H9 (cell line): ENCODE results near the gene MINDY4. TPM values are rescaled to one million over a fixed set of nuclear protein-coding genes. Genes with fewer than 3 reads are reported as not detected.
A peak's percentile ranks its signal among the peaks of the same experiment; 100 is the strongest.

Source experiments
- DNase-seq: peaks from one replicate; pipeline ENCODE4 v3.0.0-alpha.2; 2017
- H2AFZ ChIP-seq: one replicate; pipeline ENCODE4 v1.6.1; 2013; ENCODE audit warnings: mild to moderate bottlenecking, low read length, control low read depth, moderate library complexity
- H2AK5ac ChIP-seq: 2 replicates; pipeline ENCODE4 v1.6.1; 2013; ENCODE audit warnings: low read length, control low read depth, mixed read lengths; ENCODE audit not compliant: insufficient read length
- H2BK120ac ChIP-seq: one replicate; pipeline ENCODE4 v1.6.1; 2013; ENCODE audit warnings: low read depth, mild to moderate bottlenecking, low read length, control low read depth, inconsistent platforms; ENCODE audit not compliant: poor library complexity, severe bottlenecking
- H2BK12ac ChIP-seq: 2 replicates; pipeline ENCODE4 v1.6.1; 2013; ENCODE audit warnings: low read length, control low read depth, mixed read lengths, low read depth; ENCODE audit not compliant: insufficient read length
- H2BK15ac ChIP-seq: 2 replicates; pipeline ENCODE4 v1.6.1; 2013; ENCODE audit warnings: low read depth, low read length, control low read depth
- H2BK20ac ChIP-seq: one replicate; pipeline ENCODE4 v1.6.1; 2013; ENCODE audit warnings: low read depth, mild to moderate bottlenecking, low read length, control low read depth, inconsistent platforms; ENCODE audit not compliant: poor library complexity, severe bottlenecking
- H2BK5ac ChIP-seq: 2 replicates; pipeline ENCODE4 v1.6.1; 2013; ENCODE audit warnings: low read length, control low read depth, mixed read lengths; ENCODE audit not compliant: insufficient read length
- H3K14ac ChIP-seq: 2 replicates; pipeline ENCODE4 v1.6.1; 2013; ENCODE audit warnings: low read length, control low read depth; ENCODE audit not compliant: insufficient read depth
- H3K18ac ChIP-seq: 2 replicates; pipeline ENCODE4 v1.6.1; 2013; ENCODE audit warnings: low read depth, mild to moderate bottlenecking, mixed read lengths, low read length, control low read depth; ENCODE audit not compliant: insufficient read length
- H3K23ac ChIP-seq: 2 replicates; pipeline ENCODE4 v1.6.1; 2013; ENCODE audit warnings: low read length, control low read depth, mixed read lengths, low read depth; ENCODE audit not compliant: insufficient read length
- H3K23me2 ChIP-seq: 2 replicates; pipeline ENCODE4 v1.6.1; 2013; ENCODE audit warnings: low read depth, mild to moderate bottlenecking, mixed read lengths, low read length, control low read depth; ENCODE audit not compliant: insufficient read length, poor library complexity, severe bottlenecking
- H3K27ac ChIP-seq: 2 replicates; pipeline ENCODE4 v1.5.1; 2013; ENCODE audit warnings: low read length, control low read depth, mixed read lengths, low read depth; ENCODE audit not compliant: insufficient read length
- H3K27me3 ChIP-seq: 2 replicates; pipeline ENCODE4 v1.6.1; 2013; ENCODE audit warnings: low read length, control low read depth, inconsistent platforms; ENCODE audit not compliant: insufficient read depth
- H3K4ac ChIP-seq: 2 replicates; pipeline ENCODE4 v1.6.1; 2013; ENCODE audit warnings: low read depth, mild to moderate bottlenecking, control low read depth, inconsistent platforms, low read length, moderate library complexity
- H3K4me1 ChIP-seq: 2 replicates; pipeline ENCODE4 v1.6.1; 2013; ENCODE audit warnings: low read length, control low read depth, inconsistent platforms; ENCODE audit not compliant: insufficient read depth
- H3K4me2 ChIP-seq: 2 replicates; pipeline ENCODE4 v1.6.1; 2013; ENCODE audit warnings: low read length, control low read depth, mixed read lengths; ENCODE audit not compliant: insufficient read length, insufficient read depth
- H3K56ac ChIP-seq: 2 replicates; pipeline ENCODE4 v1.6.1; 2013; ENCODE audit warnings: low read depth, mild to moderate bottlenecking, mixed read lengths, low read length, control low read depth; ENCODE audit not compliant: insufficient read length
- H3K79me1 ChIP-seq: 2 replicates; pipeline ENCODE4 v1.6.1; 2013; ENCODE audit warnings: low read depth, mild to moderate bottlenecking, moderate library complexity, low read length, control low read depth, inconsistent platforms; ENCODE audit not compliant: insufficient read depth, poor library complexity, severe bottlenecking
- H3K79me2 ChIP-seq: 2 replicates; pipeline ENCODE4 v1.6.1; 2013; ENCODE audit warnings: low read length, control low read depth, inconsistent platforms; ENCODE audit not compliant: insufficient read depth
- H3K9ac ChIP-seq: 2 replicates; pipeline ENCODE4 v1.6.1; 2013; ENCODE audit warnings: low read length, control low read depth, mixed read lengths; ENCODE audit not compliant: insufficient read length; ENCODE audit errors: extremely low read depth
- H3K9me3 ChIP-seq: one replicate; pipeline ENCODE4 v1.6.1; 2013; ENCODE audit warnings: low read depth, low read length, inconsistent platforms; ENCODE audit not compliant: control insufficient read depth
- H3T11ph ChIP-seq: one replicate; pipeline ENCODE4 v1.6.1; 2013; ENCODE audit warnings: mild to moderate bottlenecking, low read length, control low read depth, inconsistent platforms
- H4K20me1 ChIP-seq: one replicate; pipeline ENCODE4 v1.6.1; 2013; ENCODE audit not compliant: control insufficient read depth, insufficient read length, insufficient read depth
- H4K5ac ChIP-seq: 2 replicates; pipeline ENCODE4 v1.6.1; 2013; ENCODE audit warnings: low read depth, mild to moderate bottlenecking, mixed read lengths, low read length, control low read depth; ENCODE audit not compliant: insufficient read length
- H4K8ac ChIP-seq: replicated peaks from 2 replicates; pipeline ENCODE4 v1.6.1; 2013; ENCODE audit warnings: low read length, control low read depth, mixed read lengths, low read depth; ENCODE audit not compliant: insufficient read length
- H4K91ac ChIP-seq: 2 replicates; pipeline ENCODE4 v1.6.1; 2013; ENCODE audit warnings: low read depth, mild to moderate bottlenecking, moderate library complexity, mixed read lengths, low read length, control low read depth; ENCODE audit not compliant: insufficient read length
- H3K27ac Mint-ChIP-seq, 3 experiments: 2 replicates in 2 of 3; 3 replicates in 1 of 3; pipeline ENCODE4 v1.8.0; 2020 to 2021; ENCODE audit warnings: mixed read lengths in 3 of 3, mild to moderate bottlenecking in 1 of 3, moderate library complexity in 1 of 3
- H3K27me3 Mint-ChIP-seq: 2 replicates; pipeline ENCODE4 v1.8.0; 2021; ENCODE audit warnings: low read depth, mild to moderate bottlenecking, moderate library complexity, mixed read lengths
- H3K36me3 Mint-ChIP-seq, 3 experiments: 2 replicates in 2 of 3; 3 replicates in 1 of 3; pipeline ENCODE4 v1.8.0; 2020 to 2021; ENCODE audit warnings: low read depth in 3 of 3, mixed read lengths in 3 of 3; ENCODE audit not compliant: insufficient read depth in 1 of 3
- H3K4me1 Mint-ChIP-seq, 2 experiments: 2 replicates each; pipeline ENCODE4 v1.8.0; 2020; ENCODE audit warnings: mixed read lengths in 2 of 2
- H3K4me3 Mint-ChIP-seq, 2 experiments: 2 replicates in 1 of 2; 3 replicates in 1 of 2; pipeline ENCODE4 v1.8.0; 2020 to 2021; ENCODE audit warnings: mild to moderate bottlenecking in 2 of 2, mixed read lengths in 2 of 2, moderate library complexity in 1 of 2
- H3K9me3 Mint-ChIP-seq, 2 experiments: 2 replicates in 1 of 2; 3 replicates in 1 of 2; pipeline ENCODE4 v1.8.0; 2020; ENCODE audit warnings: mild to moderate bottlenecking in 2 of 2, mixed read lengths in 2 of 2, moderate library complexity in 1 of 2
- CTCF ChIP-seq: fragments of 200-600 bp; sonication (generic); conservative IDR thresholded peaks from 3 replicates; pipeline ENCODE4 v1.8.0; 2021; ENCODE audit warnings: antibody characterized with exemption, mild to moderate bottlenecking
- whole genome bisulfite sequencing: extraction: QIAGEN DNeasy Blood & Tissue Kit; methylation state at CpG from one replicate; pipeline ENCODE4 v1.1.7; 2013; ENCODE audit warnings: missing lambda C conversion rate, low lambda C conversion rate, mixed read lengths; ENCODE audit not compliant: insufficient read length; ENCODE audit errors: extremely low coverage; 5-methylcytosine and 5-hydroxymethylcytosine counted together
- total RNA-seq: library from RNA; stranded (reverse); gene quantifications from 2 replicates; pipeline ENCODE4 v1.2.1, GENCODE V29; 2021

The MINDY4 gene
- total RNA-seq, 1 experiment from 2014 or later: 3.1 TPM

GRCh38 chr7:30733691-30734090 lies 37.5 kb upstream of the MINDY4 start:
- H3K79me2 ChIP-seq: no peaks in the 10 kb centered on the region
- no peaks in the 10 kb centered on the region for H3K9me3 ChIP-seq
- H2BK12ac ChIP-seq: no peak overlapping the region
- 0 out of 2 replicates have a peak, but pooled peaks cover under 1% of the 10 kb centered on the region for H3K4me1 ChIP-seq
- no peak overlapping the region for H3K14ac ChIP-seq
- peak overlapping the region in 1 of 3 experiments; percentile 10; a peak in 1 of 7 replicates for H3K27ac Mint-ChIP-seq
- peaks cover 14 to 22% of the 10 kb centered on the region in 2 experiments for H3K4me1 Mint-ChIP-seq
- H3K23ac ChIP-seq: no peak overlapping the region
- no peaks in the 10 kb centered on the region for H3K23me2 ChIP-seq
- no peak overlapping the region for H2BK15ac ChIP-seq
- H3K4ac ChIP-seq: no peak overlapping the region
- H2AFZ ChIP-seq: no peak overlapping the region
- H2BK120ac ChIP-seq: no peak overlapping the region
- H3K79me1 ChIP-seq: no peaks in the 10 kb centered on the region
- H3K18ac ChIP-seq: no peak overlapping the region
- no peak for DNase-seq
- peaks cover 2 to 8% (median 3%) of the 10 kb centered on the region in 3 experiments; a peak in 3 of 7 replicates for H3K36me3 Mint-ChIP-seq
- H2BK5ac ChIP-seq: no peak overlapping the region
- H3K9me3 Mint-ChIP-seq: peaks cover 3% of the 10 kb centered on the region in 2 experiments; a peak in 2 of 5 replicates
- no peak overlapping the region for H3K56ac ChIP-seq
- H4K20me1 ChIP-seq: no peaks in the 10 kb centered on the region
- TF ChIP-seq CTCF: no peak
- H4K5ac ChIP-seq: no peak overlapping the region
- WGBS: no CpG with 5 or more reads among the region's 11 CpGs
- H2AK5ac ChIP-seq: no peak overlapping the region
- H2BK20ac ChIP-seq: no peak overlapping the region
- H3T11ph ChIP-seq: no peak overlapping the region
- no peak overlapping the region for H3K4me2 ChIP-seq
- H3K27me3 ChIP-seq: no peaks in the 10 kb centered on the region
- H3K27me3 Mint-ChIP-seq: peaks cover 13% of the 10 kb centered on the region
- H3K4me3 Mint-ChIP-seq: no peak overlapping the region
- no peak overlapping the region for H4K8ac ChIP-seq
- no peak overlapping the region for H3K9ac ChIP-seq
- no peak overlapping the region for H4K91ac ChIP-seq
- H3K27ac ChIP-seq: no peak overlapping the region
